ENCODE data around the gene PWWP3B. TPM values are rescaled to one million over a fixed set of nuclear protein-coding genes. Genes with fewer than 3 reads are reported as not detected.
"Not testable (repeated sequence)": the region's sequence is repeated elsewhere in the genome, so short reads cannot be mapped to it uniquely, and the experiment has no call there.

Gene PWWP3B
- total RNA-seq, 1 donor from 2014 or later, result 0.21 TPM

DNA sequence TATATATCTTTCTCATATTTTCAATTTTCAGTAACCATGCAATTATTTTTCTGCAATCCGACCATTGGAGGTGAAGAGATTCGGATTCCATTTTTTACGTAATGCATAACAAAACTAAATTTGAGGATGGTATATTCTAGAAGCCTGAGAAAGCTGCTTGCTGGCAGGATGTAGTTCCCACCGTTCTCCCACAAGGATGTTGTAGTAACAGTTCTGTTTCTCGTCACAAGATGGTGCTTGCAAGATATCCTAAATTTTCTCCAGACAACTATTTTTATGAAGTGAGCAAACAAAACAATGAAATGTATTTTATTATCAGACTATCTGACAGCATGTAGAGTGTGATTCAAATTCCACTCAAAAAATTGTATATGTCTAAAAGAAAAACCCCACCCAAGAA is 10.7 kb downstream of the PWWP3B start:
- H3K27me3 Mint-ChIP-seq (ENCODE audit: unreplicated experiment), result no peaks in the 10 kb centered on the region
- no peak for DNase-seq (ENCODE audit: low spot score)
- TF ChIP-seq, protein P1, sequence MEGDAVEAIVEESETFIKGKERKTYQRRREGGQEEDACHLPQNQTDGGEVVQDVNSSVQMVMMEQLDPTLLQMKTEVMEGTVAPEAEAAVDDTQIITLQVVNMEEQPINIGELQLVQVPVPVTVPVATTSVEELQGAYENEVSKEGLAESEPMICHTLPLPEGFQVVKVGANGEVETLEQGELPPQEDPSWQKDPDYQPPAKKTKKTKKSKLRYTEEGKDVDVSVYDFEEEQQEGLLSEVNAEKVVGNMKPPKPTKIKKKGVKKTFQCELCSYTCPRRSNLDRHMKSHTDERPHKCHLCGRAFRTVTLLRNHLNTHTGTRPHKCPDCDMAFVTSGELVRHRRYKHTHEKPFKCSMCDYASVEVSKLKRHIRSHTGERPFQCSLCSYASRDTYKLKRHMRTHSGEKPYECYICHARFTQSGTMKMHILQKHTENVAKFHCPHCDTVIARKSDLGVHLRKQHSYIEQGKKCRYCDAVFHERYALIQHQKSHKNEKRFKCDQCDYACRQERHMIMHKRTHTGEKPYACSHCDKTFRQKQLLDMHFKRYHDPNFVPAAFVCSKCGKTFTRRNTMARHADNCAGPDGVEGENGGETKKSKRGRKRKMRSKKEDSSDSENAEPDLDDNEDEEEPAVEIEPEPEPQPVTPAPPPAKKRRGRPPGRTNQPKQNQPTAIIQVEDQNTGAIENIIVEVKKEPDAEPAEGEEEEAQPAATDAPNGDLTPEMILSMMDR (IDR thresholded peaks at IDR 0.05; ENCODE audit: unreplicated experiment), result no peak
- H3K4me3 Mint-ChIP-seq (ENCODE audit: unreplicated experiment), result no peak overlapping the region
- peaks cover 7% of the 10 kb centered on the region for H3K9me3 Mint-ChIP-seq (ENCODE audit: unreplicated experiment)
- H3K4me1 Mint-ChIP-seq (ENCODE audit: unreplicated experiment), result no peaks in the 10 kb centered on the region
- H3K27ac Mint-ChIP-seq (ENCODE audit: unreplicated experiment), result no peak overlapping the region
- no peaks in the 10 kb centered on the region for H3K36me3 Mint-ChIP-seq (ENCODE audit: low read depth, unreplicated experiment)

DNA sequence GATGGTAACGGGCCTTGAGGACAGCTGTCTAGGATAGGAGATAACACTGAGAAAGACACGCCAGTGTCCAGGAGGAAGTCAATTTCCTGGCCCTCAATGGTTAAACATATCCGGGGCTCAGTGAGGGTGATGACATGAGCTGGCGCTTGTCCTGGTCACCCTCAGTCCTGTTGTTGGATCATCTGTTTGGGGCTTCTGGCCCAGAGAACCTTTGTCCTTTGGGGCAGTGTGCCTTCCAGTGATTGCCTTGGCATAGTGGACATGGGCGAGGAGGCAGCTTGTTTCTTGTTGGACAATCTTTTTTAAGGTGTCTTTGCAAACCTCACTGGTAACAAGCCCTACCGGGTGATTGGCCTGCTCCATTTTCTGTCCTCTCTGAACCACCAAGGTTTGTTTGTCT is 15.6 kb downstream of the PWWP3B start:
- H3K4me3 Mint-ChIP-seq (ENCODE audit: unreplicated experiment); H3K9me3 Mint-ChIP-seq (ENCODE audit: unreplicated experiment); H3K36me3 Mint-ChIP-seq (ENCODE audit: low read depth, unreplicated experiment); DNase-seq (ENCODE audit: low spot score); H3K4me1 Mint-ChIP-seq (ENCODE audit: unreplicated experiment); H3K27me3 Mint-ChIP-seq (ENCODE audit: unreplicated experiment); H3K27ac Mint-ChIP-seq (ENCODE audit: unreplicated experiment): not testable (repeated sequence)

DNA sequence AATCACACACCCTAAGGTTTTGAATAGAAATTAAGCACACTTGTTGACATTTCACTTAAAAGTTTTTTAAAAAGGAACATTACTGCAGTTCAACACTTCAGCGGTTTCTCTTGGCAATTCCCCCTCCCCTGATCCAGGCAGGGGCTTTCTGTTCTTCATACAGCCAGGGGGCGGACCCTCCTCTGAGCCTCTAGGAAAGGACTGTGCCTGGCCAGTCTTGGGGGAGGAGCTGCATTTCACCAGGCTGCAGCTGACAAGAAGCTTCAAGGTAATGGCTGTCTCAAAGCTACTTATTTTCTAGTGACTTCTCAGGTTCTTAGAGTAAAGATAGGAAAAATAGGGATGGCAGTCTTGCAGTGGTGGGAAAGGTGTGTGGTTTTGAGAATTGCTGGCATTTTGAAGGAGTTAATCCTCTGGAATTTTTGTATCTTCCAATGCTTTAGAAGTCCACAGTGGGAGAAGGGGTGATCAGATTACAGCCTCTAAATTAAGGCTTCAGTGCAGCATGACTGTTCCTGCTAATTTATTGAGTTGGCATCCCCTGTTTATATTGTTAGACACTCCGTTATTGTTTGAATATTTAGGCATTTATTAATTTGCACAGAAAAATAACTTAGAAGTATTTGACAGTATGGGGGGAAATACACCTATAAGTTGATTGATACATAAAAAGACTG is 33.5 kb downstream of the PWWP3B start:
- Mint-ChIP-seq H3K27me3 (ENCODE audit: unreplicated experiment) (no peaks in the 10 kb centered on the region), H3K4me1 (ENCODE audit: unreplicated experiment) (no peaks in the 10 kb centered on the region), H3K4me3 (ENCODE audit: unreplicated experiment) (no peak overlapping the region), H3K27ac (ENCODE audit: unreplicated experiment) (no peak overlapping the region), H3K36me3 (ENCODE audit: low read depth, unreplicated experiment) (peaks cover 2% of the 10 kb centered on the region), H3K9me3 (ENCODE audit: unreplicated experiment) (no peaks in the 10 kb centered on the region)
- no peak for DNase-seq (ENCODE audit: low spot score)
- TF ChIP-seq, protein P1 (IDR thresholded peaks at IDR 0.05; ENCODE audit: unreplicated experiment), result no peak

DNA sequence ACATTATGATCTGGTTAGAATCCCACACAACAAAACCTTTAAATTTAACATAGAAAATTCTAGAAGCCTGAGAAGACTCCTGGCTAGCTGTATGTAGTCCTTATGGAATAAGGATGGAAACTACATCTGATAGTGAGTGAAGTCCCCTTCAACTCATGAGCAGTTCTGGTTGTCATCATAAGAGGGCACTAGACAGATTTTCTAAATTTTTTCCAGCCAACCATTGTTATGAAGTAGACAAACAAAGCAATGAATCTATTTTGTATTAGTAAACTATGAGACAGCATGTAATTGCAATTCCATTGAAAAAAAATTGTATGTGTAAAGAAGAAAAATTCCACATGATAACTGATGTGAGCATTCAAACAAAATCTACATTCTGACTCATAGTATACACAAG is 35.2 kb downstream of the PWWP3B start:
- TF ChIP-seq, protein P1 (IDR thresholded peaks at IDR 0.05; ENCODE audit: unreplicated experiment), result no peak
- Mint-ChIP-seq H3K27ac (ENCODE audit: unreplicated experiment) (no peak overlapping the region), H3K4me3 (ENCODE audit: unreplicated experiment) (no peak overlapping the region), H3K4me1 (ENCODE audit: unreplicated experiment) (no peaks in the 10 kb centered on the region), H3K27me3 (ENCODE audit: unreplicated experiment) (no peaks in the 10 kb centered on the region), H3K9me3 (ENCODE audit: unreplicated experiment) (no peaks in the 10 kb centered on the region), H3K36me3 (ENCODE audit: low read depth, unreplicated experiment) (peaks cover 2% of the 10 kb centered on the region)
- no peak for DNase-seq (ENCODE audit: low spot score)

DNA sequence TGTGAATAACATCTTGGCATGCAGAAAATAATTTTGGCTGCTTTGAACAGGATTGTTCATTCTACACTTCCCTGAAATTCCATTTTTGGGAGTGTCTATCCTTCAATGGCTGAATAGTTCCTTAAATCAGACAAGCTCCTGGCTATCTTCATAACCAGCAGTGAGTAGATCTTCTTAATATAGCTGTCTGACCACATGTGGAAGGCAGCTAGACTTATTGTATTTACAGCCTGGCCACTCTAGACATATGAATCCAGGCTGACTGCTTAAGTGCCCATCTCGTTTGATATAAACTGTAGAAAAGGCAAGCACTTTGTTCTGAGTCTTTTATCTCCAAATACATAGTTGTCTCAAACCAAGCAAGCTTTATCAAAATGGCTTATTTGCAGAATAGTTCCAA is 40.0 kb downstream of the PWWP3B start:
- peaks cover 7% of the 10 kb centered on the region for H3K9me3 Mint-ChIP-seq (ENCODE audit: unreplicated experiment)
- DNase-seq (ENCODE audit: low spot score), result no peak
- H3K27me3 Mint-ChIP-seq (ENCODE audit: unreplicated experiment), result peaks cover 4% of the 10 kb centered on the region
- H3K4me3 Mint-ChIP-seq (ENCODE audit: unreplicated experiment), result no peak overlapping the region
- TF ChIP-seq, protein P1 (IDR thresholded peaks at IDR 0.05; ENCODE audit: unreplicated experiment), result no peak
- H3K27ac Mint-ChIP-seq (ENCODE audit: unreplicated experiment), result no peak overlapping the region
- H3K4me1 Mint-ChIP-seq (ENCODE audit: unreplicated experiment), result no peaks in the 10 kb centered on the region
- peaks cover 2% of the 10 kb centered on the region for H3K36me3 Mint-ChIP-seq (ENCODE audit: low read depth, unreplicated experiment)

Other genes starting within 250 kb of the PWWP3B start
- not detected for gene SERPINA7, start 129.6 kb upstream of the PWWP3B start, total RNA-seq (ENCODE audit: unreplicated experiment)